HEK293T (cell line): ENCODE results near the gene PNP.

ENCODE experiments used
- ARNT ChIP-seq: fragments of 450-650 bp; IDR thresholded peaks from 2 replicates; pipeline ENCODE4 v1.6.1; 2017; ENCODE audit warnings: mild to moderate bottlenecking
- BHLHE40 ChIP-seq: fragments of 450-650 bp; IDR thresholded peaks from 2 replicates; pipeline ENCODE4 v1.6.1; 2016; ENCODE audit warnings: mild to moderate bottlenecking, moderate library complexity, borderline replicate concordance
- CTBP1 ChIP-seq: fragments of 450-650 bp; IDR thresholded peaks from 2 replicates; pipeline ENCODE4 v1.6.1; 2016; ENCODE audit warnings: borderline replicate concordance
- FOXA1 ChIP-seq: fragments of 450-650 bp; IDR thresholded peaks from 2 replicates; pipeline ENCODE4 v1.6.1; 2016; ENCODE audit warnings: mild to moderate bottlenecking
- FOXM1 ChIP-seq: fragments of 450-650 bp; IDR thresholded peaks from 2 replicates; pipeline ENCODE4 v1.6.1; 2017; ENCODE audit warnings: mild to moderate bottlenecking, borderline replicate concordance
- HDGF ChIP-seq: fragments of 450-650 bp; IDR thresholded peaks from 2 replicates; pipeline ENCODE4 v1.6.1; 2017; ENCODE audit warnings: antibody characterized with exemption, borderline replicate concordance
- NFRKB ChIP-seq: fragments of 450-650 bp; IDR thresholded peaks from 2 replicates; pipeline ENCODE4 v1.6.1; 2016; ENCODE audit warnings: mild to moderate bottlenecking, moderate library complexity
- SP1 ChIP-seq: fragments of 450-650 bp; IDR thresholded peaks from 2 replicates; pipeline ENCODE4 v1.6.1; 2017
- SUZ12 ChIP-seq: fragments of 450-650 bp; IDR thresholded peaks from 2 replicates; pipeline ENCODE4 v1.6.1; 2016; ENCODE audit warnings: mild to moderate bottlenecking
- TF ChIP-seq, protein P1 (sequence below): fragments of 450-650 bp; IDR thresholded peaks from 2 replicates; pipeline ENCODE4 v1.6.1; 2016

DNA sequence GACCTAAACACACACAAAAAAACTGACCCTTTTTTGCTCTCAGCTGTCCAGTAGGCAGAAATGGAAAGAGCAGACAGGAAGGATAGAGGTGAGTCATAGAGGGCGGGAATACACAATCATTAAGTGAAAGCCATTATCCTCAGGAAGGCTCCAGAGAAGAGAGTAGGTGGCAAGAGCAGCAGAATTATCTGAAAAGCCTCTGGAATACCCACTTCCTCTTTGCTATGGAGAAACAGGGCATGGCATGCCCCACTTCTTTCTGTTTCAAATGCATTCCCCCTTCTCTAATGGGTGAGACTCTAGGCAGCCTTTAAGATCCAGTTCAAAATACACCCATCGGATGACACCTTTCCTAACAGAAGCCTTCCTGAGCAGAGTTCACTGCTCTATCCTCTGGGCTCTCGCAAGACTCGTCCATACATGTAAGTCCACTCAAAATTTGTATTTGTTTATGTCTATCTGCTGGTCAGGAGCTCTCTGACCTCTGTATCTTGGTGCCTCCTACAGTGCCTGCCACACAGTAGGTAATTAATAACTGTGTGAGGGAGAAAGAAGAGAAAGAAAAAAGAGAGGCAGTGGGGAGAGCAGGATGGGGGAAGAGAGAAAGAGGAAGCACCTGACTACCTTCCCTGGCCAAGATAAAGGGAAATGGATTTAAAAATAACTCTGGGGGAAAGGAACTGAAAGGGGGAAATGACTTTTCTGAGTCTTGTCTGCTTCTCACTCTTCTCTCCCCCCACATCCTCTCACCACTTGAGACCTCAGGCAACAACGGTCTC, 41.8 kb upstream of the PNP start:
- TF ChIP-seq SP1: no peak
- TF ChIP-seq ARNT: no peak
- no peak for TF ChIP-seq HDGF
- TF ChIP-seq NFRKB: no peak
- TF ChIP-seq, protein P1, sequence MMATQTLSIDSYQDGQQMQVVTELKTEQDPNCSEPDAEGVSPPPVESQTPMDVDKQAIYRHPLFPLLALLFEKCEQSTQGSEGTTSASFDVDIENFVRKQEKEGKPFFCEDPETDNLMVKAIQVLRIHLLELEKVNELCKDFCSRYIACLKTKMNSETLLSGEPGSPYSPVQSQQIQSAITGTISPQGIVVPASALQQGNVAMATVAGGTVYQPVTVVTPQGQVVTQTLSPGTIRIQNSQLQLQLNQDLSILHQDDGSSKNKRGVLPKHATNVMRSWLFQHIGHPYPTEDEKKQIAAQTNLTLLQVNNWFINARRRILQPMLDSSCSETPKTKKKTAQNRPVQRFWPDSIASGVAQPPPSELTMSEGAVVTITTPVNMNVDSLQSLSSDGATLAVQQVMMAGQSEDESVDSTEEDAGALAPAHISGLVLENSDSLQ: no peak
- TF ChIP-seq FOXM1: no peak
- TF ChIP-seq BHLHE40: no peak
- no peak for TF ChIP-seq CTBP1
- TF ChIP-seq SUZ12: no peak
- TF ChIP-seq FOXA1: no peak
